Type B pancreatic cell (in vitro differentiated cells): ENCODE data around the gene SP6. TPM values are rescaled to one million over a fixed set of nuclear protein-coding genes. Genes with fewer than 3 reads are reported as not detected.

Source experiments
- DNase-seq: peaks from one replicate; pipeline ENCODE4 v3.0.0; 2021; ENCODE audit warnings: mixed read lengths; ENCODE audit not compliant: unreplicated experiment; ENCODE audit errors: extremely low spot score
- H3K27ac Mint-ChIP-seq: 2 replicates; pipeline ENCODE4 v1.8.0; 2021; ENCODE audit warnings: mild to moderate bottlenecking, mixed read lengths
- H3K27me3 Mint-ChIP-seq: 2 replicates; pipeline ENCODE4 v1.8.0; 2021; ENCODE audit warnings: mixed read lengths
- H3K36me3 Mint-ChIP-seq: 2 replicates; pipeline ENCODE4 v1.8.0; 2021; ENCODE audit warnings: mixed read lengths
- H3K4me1 Mint-ChIP-seq: one replicate; pipeline ENCODE4 v1.8.0; 2021; ENCODE audit warnings: mixed read lengths; ENCODE audit not compliant: unreplicated experiment
- H3K4me3 Mint-ChIP-seq: 2 replicates; pipeline ENCODE4 v1.8.0; 2021; ENCODE audit warnings: mild to moderate bottlenecking, mixed read lengths
- H3K9me3 Mint-ChIP-seq: 2 replicates; pipeline ENCODE4 v1.8.0; 2021; ENCODE audit warnings: mixed read lengths
- total RNA-seq: library from RNA; stranded (reverse); gene quantifications from 2 replicates; pipeline ENCODE4 v1.2.1, GENCODE V29; 2021; ENCODE audit warnings: low replicate concordance
- TF ChIP-seq, protein P1 (sequence below): fragments of 200-600 bp; sonication (generic); conservative IDR thresholded peaks from 2 replicates; pipeline ENCODE4 v1.5.0; 2021; ENCODE audit warnings: antibody characterized with exemption, mild to moderate bottlenecking

The SP6 gene
- total RNA-seq, 1 donor from 2014 or later = 19.3 TPM

DNA sequence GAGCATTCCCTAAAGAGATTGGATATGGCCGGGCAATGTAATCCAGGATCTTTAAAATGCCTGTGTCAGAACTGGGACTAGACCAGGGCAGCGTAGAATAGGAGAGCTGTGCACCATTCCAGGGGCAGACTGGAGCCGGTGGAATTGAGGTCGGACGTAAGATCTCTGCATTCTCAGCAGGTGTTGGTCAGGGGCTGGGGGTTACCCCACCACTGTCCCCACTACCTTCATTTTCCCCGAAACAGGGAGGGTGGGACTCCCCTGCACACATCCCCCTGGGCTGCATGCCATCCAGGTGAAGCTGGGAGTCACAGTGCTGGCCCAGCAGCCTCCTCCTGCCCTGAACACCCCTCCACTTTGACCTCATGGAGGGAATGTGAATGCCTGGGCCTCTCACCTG is 47.2 kb downstream of the SP6 start:
- Mint-ChIP-seq H3K9me3 (no peaks in the 10 kb centered on the region), H3K27ac (no peak overlapping the region), H3K4me1 (no peaks in the 10 kb centered on the region), H3K4me3 (no peak overlapping the region), H3K27me3 (peaks cover 34% of the 10 kb centered on the region), H3K36me3 (no peaks in the 10 kb centered on the region)
- DNase-seq = no peak
- TF ChIP-seq, protein P1, sequence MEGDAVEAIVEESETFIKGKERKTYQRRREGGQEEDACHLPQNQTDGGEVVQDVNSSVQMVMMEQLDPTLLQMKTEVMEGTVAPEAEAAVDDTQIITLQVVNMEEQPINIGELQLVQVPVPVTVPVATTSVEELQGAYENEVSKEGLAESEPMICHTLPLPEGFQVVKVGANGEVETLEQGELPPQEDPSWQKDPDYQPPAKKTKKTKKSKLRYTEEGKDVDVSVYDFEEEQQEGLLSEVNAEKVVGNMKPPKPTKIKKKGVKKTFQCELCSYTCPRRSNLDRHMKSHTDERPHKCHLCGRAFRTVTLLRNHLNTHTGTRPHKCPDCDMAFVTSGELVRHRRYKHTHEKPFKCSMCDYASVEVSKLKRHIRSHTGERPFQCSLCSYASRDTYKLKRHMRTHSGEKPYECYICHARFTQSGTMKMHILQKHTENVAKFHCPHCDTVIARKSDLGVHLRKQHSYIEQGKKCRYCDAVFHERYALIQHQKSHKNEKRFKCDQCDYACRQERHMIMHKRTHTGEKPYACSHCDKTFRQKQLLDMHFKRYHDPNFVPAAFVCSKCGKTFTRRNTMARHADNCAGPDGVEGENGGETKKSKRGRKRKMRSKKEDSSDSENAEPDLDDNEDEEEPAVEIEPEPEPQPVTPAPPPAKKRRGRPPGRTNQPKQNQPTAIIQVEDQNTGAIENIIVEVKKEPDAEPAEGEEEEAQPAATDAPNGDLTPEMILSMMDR = no peak

- no peaks in the 10 kb centered on the region for H3K4me1 Mint-ChIP-seq
- TF ChIP-seq, protein P1 = no peak
- H3K4me3 Mint-ChIP-seq = no peak overlapping the region
- H3K36me3 Mint-ChIP-seq = no peaks in the 10 kb centered on the region
- H3K9me3 Mint-ChIP-seq = no peaks in the 10 kb centered on the region
- H3K27me3 Mint-ChIP-seq = peaks cover 38% of the 10 kb centered on the region
- H3K27ac Mint-ChIP-seq = no peak overlapping the region
- DNase-seq = no peak
Measured at GRCh38 chr17:47803201-47803600, 47.8 kb downstream of the SP6 start.

- H3K27me3 Mint-ChIP-seq = peaks cover 46% of the 10 kb centered on the region
- no peak overlapping the region for H3K27ac Mint-ChIP-seq
- DNase-seq = no peak
- no peaks in the 10 kb centered on the region for H3K36me3 Mint-ChIP-seq
- no peak overlapping the region for H3K4me3 Mint-ChIP-seq
- no peaks in the 10 kb centered on the region for H3K9me3 Mint-ChIP-seq
- no peaks in the 10 kb centered on the region for H3K4me1 Mint-ChIP-seq
- TF ChIP-seq, protein P1 = peak; percentile 72
Measured at GRCh38 chr17:47802341-47803022, 48.5 kb downstream of the SP6 start.

GRCh38 chr17:47801906-47802305 is 49.1 kb downstream of the SP6 start:
- H3K4me1 Mint-ChIP-seq = no peaks in the 10 kb centered on the region

GRCh38 chr17:47801176-47801765 is 49.7 kb downstream of the SP6 start:
- H3K9me3 Mint-ChIP-seq = no peaks in the 10 kb centered on the region
- H3K27me3 Mint-ChIP-seq = peaks cover 51% of the 10 kb centered on the region
- no peak overlapping the region for H3K27ac Mint-ChIP-seq
- DNase-seq = no peak
- H3K4me1 Mint-ChIP-seq = no peaks in the 10 kb centered on the region
- H3K36me3 Mint-ChIP-seq = no peaks in the 10 kb centered on the region
- H3K4me3 Mint-ChIP-seq = no peak overlapping the region
- TF ChIP-seq, protein P1 = no peak

More at GRCh38 chr17:47801906-47802305, 49.1 kb downstream of the SP6 start:
- peaks cover 48% of the 10 kb centered on the region for H3K27me3 Mint-ChIP-seq
- H3K4me3 Mint-ChIP-seq = no peak overlapping the region
- TF ChIP-seq, protein P1 = no peak
- no peaks in the 10 kb centered on the region for H3K9me3 Mint-ChIP-seq
- H3K27ac Mint-ChIP-seq = no peak overlapping the region
- no peak for DNase-seq
- H3K36me3 Mint-ChIP-seq = no peaks in the 10 kb centered on the region
